ENCODE data around the gene DYNC1I1.

DNA sequence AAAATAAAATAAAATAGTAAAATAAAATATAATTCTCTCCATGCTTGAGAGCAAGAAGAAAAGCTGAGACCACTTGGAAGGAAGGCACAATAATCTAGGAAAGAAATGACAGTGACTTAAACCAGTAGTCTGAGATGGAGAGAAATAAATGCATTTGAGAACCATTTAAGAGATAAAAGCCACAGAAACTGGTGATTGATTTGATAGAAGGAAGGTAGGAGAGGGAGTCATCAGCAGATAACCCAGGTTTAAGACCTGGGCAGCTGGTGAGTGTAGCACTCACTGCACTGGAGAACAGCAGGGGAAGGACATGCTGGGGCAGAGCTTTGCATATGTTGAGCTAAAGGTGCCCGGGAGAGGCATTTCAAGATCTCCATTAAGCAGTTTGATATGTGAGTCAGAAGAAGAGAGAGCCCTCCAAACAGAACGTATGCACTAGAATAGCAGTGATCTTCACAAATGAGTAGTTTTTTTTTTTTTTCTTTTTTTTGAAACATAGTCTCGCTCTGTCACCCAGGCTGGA, 268.0 kb downstream of the DYNC1I1 start:
- no peak for TF ChIP-seq CTCF (IDR thresholded peaks at IDR 0.05 in 4 of 5, conservative IDR thresholded peaks at IDR 0.05 in 1 of 5)
- TF ChIP-seq POLR2A (IDR thresholded peaks at IDR 0.05) = no peak

Measured in gastrocnemius medialis (tissue), 4 donors.